ENCODE results near the gene CMPK2.

- no peak for TF ChIP-seq EZH2 (IDR thresholded peaks at IDR 0.05; ENCODE audit: low read length, missing control alignments)
- TF ChIP-seq, protein P1, sequence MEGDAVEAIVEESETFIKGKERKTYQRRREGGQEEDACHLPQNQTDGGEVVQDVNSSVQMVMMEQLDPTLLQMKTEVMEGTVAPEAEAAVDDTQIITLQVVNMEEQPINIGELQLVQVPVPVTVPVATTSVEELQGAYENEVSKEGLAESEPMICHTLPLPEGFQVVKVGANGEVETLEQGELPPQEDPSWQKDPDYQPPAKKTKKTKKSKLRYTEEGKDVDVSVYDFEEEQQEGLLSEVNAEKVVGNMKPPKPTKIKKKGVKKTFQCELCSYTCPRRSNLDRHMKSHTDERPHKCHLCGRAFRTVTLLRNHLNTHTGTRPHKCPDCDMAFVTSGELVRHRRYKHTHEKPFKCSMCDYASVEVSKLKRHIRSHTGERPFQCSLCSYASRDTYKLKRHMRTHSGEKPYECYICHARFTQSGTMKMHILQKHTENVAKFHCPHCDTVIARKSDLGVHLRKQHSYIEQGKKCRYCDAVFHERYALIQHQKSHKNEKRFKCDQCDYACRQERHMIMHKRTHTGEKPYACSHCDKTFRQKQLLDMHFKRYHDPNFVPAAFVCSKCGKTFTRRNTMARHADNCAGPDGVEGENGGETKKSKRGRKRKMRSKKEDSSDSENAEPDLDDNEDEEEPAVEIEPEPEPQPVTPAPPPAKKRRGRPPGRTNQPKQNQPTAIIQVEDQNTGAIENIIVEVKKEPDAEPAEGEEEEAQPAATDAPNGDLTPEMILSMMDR (conservative IDR thresholded peaks at IDR 0.05 in 1 of 2, IDR thresholded peaks at IDR 0.05 in 1 of 2; ENCODE audit: low read depth in 1 of 2, low read length in 2 of 2) = no peak
These were observed 47.7 kb downstream of the CMPK2 start for GRCh38 chr2:6818012-6818411.
